KMS-11 (cell line): ENCODE measurements around the gene GLMN.

ENCODE experiments used
- H2AFZ ChIP-seq: fragments of 200-600 bp; sonication (generic); 2 replicates; pipeline ENCODE4 v1.6.1; 2016; ENCODE audit warnings: antibody characterized with exemption, mixed run types, low read depth
- H3K27ac ChIP-seq: fragments of 200-600 bp; sonication (generic); 2 replicates; pipeline ENCODE4 v1.6.1; 2016; ENCODE audit warnings: mild to moderate bottlenecking, mixed run types
- H3K27me3 ChIP-seq: fragments of 200-600 bp; sonication (generic); 2 replicates; pipeline ENCODE4 v1.6.1; 2017; ENCODE audit warnings: mild to moderate bottlenecking, low read depth, mixed run types, moderate library complexity; ENCODE audit not compliant: insufficient read depth
- H3K36me3 ChIP-seq: fragments of 200-600 bp; sonication (generic); 2 replicates; pipeline ENCODE4 v1.6.1; 2017; ENCODE audit warnings: mild to moderate bottlenecking, mixed run types; ENCODE audit not compliant: insufficient read depth
- H3K4me1 ChIP-seq: fragments of 200-600 bp; sonication (generic); 2 replicates; pipeline ENCODE4 v1.6.1; 2016; ENCODE audit warnings: mild to moderate bottlenecking, low read depth, mixed run types; ENCODE audit not compliant: poor library complexity, severe bottlenecking
- H3K4me2 ChIP-seq: fragments of 200-600 bp; sonication (generic); 2 replicates; pipeline ENCODE4 v1.7.0; 2016; ENCODE audit warnings: mild to moderate bottlenecking, mixed run types
- H3K4me3 ChIP-seq: fragments of 200-600 bp; sonication (generic); IDR thresholded peaks from 2 replicates; pipeline ENCODE4 v1.6.1; 2017; ENCODE audit warnings: low read depth, low read length, mixed read lengths; ENCODE audit not compliant: insufficient read depth
- H3K79me2 ChIP-seq: fragments of 200-600 bp; sonication (generic); 2 replicates; pipeline ENCODE4 v1.6.1; 2016; ENCODE audit warnings: low read depth, mixed run types; ENCODE audit not compliant: insufficient read depth
- H3K9ac ChIP-seq: fragments of 200-600 bp; sonication (generic); 2 replicates; pipeline ENCODE4 v1.6.1; 2016; ENCODE audit warnings: mild to moderate bottlenecking, mixed run types
- H4K20me1 ChIP-seq: fragments of 200-600 bp; sonication (generic); 2 replicates; pipeline ENCODE4 v1.6.1; 2016; ENCODE audit warnings: mild to moderate bottlenecking, mixed run types; ENCODE audit not compliant: insufficient read depth
- CTCF ChIP-seq: fragments of 200-600 bp; sonication (generic); conservative IDR thresholded peaks from 2 replicates; pipeline ENCODE4 v1.6.1; 2017; ENCODE audit warnings: low read depth, mild to moderate bottlenecking, antibody characterized with exemption, low read length, moderate library complexity, mixed read lengths

GLMN gene

GRCh38 chr1:92298573-92299476 is at the start of gene GLMN, which contains the start of gene RPAP2:
TSS of gene GLMN (minus strand) at chr1:92298987. CDS start at chr1:92297999, 988 bp downstream.
TSS of gene RPAP2 (plus strand) at chr1:92299059. CDS start at chr1:92299074, 15 bp downstream.
- no peaks in the 10 kb centered on the region for H4K20me1 ChIP-seq
- TF ChIP-seq CTCF = no peak
- peak within 1 kb of the TSS; percentile 88 for H3K4me2 ChIP-seq
- H3K36me3 ChIP-seq = no peaks in the 10 kb centered on the region
- H2AFZ ChIP-seq = peak within 1 kb of the TSS; percentile 45
- 0 out of 2 replicates have a peak, but pooled peaks cover 15% of the 10 kb centered on the region for H3K79me2 ChIP-seq
- H3K4me1 ChIP-seq = peaks cover 21% of the 10 kb centered on the region
- H3K27me3 ChIP-seq = no peaks in the 10 kb centered on the region
- peak within 1 kb of the TSS; percentile 80 for H3K27ac ChIP-seq
- peak within 1 kb of the TSS; percentile 15 for H3K4me3 ChIP-seq
- peak within 1 kb of the TSS; percentile 79 for H3K9ac ChIP-seq

GRCh38 chr1:92346866-92347640 is 48.3 kb upstream of the GLMN start:
- no peaks in the 10 kb centered on the region for H3K79me2 ChIP-seq
- H4K20me1 ChIP-seq = no peaks in the 10 kb centered on the region
- no peak overlapping the region for H3K9ac ChIP-seq
- H3K4me1 ChIP-seq = no peaks in the 10 kb centered on the region
- no peak overlapping the region for H3K4me3 ChIP-seq
- no peak overlapping the region for H3K27ac ChIP-seq
- H3K27me3 ChIP-seq = no peaks in the 10 kb centered on the region
- H2AFZ ChIP-seq = no peak overlapping the region
- H3K36me3 ChIP-seq = no peaks in the 10 kb centered on the region
- H3K4me2 ChIP-seq = no peak overlapping the region
- TF ChIP-seq CTCF = no peak

- H3K4me2 ChIP-seq = no peak overlapping the region
- no peak overlapping the region for H3K27ac ChIP-seq
- no peak for TF ChIP-seq CTCF
- H3K4me1 ChIP-seq = no peaks in the 10 kb centered on the region
- H3K79me2 ChIP-seq = no peaks in the 10 kb centered on the region
- no peak overlapping the region for H3K9ac ChIP-seq
- H2AFZ ChIP-seq = no peak overlapping the region
- no peaks in the 10 kb centered on the region for H3K36me3 ChIP-seq
- H3K4me3 ChIP-seq = no peak overlapping the region
- H3K27me3 ChIP-seq = no peaks in the 10 kb centered on the region
- no peaks in the 10 kb centered on the region for H4K20me1 ChIP-seq
Measured at GRCh38 chr1:92343061-92343460, 44.3 kb upstream of the GLMN start.

GRCh38 chr1:92342401-92342800 is 43.6 kb upstream of the GLMN start:
- no peaks in the 10 kb centered on the region for H4K20me1 ChIP-seq

More at GRCh38 chr1:92342401-92342800, 43.6 kb upstream of the GLMN start:
- Histone ChIP-seq H3K9ac (no peak overlapping the region), H3K4me1 (no peaks in the 10 kb centered on the region), H3K79me2 (no peaks in the 10 kb centered on the region), H3K4me3 (no peak overlapping the region), H3K27me3 (no peaks in the 10 kb centered on the region), H3K36me3 (no peaks in the 10 kb centered on the region), H3K27ac (no peak overlapping the region), H2AFZ (no peak overlapping the region), H3K4me2 (no peak overlapping the region)
- no peak for TF ChIP-seq CTCF
